HG02623 (cell line): ENCODE measurements around the gene SUPT3H.

Source experiments
- ATAC-seq: cut with Tn5 transposase; IDR thresholded peaks from one replicate; pipeline ENCODE4 v1.9.1; 2021; ENCODE audit warnings: moderate library complexity; ENCODE audit not compliant: unreplicated experiment

The SUPT3H gene

DNA sequence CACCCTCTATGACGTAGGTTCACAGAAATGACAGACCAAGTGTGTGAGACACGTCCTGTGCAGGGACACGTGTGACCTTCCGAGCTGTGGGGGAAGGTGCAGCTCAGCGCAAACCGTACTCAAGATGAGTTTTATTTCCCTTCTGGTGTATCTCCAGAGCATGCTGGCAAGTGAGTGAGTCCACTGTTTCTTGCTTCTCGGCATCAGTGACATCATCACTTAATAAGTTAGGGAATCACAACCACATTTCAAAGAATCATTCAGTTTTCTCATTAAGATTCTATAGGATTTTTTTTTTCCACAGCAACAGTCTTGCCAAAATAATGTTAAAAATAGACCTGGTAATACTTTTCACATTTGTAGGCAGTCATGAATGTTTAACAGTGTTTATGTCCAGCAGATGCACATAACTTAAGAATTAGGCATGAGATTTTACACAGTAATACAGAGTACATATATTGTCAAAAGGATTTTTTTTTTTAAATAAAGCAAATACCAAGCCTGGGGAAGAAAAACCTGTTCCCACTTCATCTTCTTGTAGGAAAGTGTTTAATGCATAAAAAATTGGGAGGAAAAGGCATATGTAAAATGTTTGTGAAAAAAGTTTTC lies 572.4 kb downstream of the SUPT3H start:
- ATAC-seq, result no peak

DNA sequence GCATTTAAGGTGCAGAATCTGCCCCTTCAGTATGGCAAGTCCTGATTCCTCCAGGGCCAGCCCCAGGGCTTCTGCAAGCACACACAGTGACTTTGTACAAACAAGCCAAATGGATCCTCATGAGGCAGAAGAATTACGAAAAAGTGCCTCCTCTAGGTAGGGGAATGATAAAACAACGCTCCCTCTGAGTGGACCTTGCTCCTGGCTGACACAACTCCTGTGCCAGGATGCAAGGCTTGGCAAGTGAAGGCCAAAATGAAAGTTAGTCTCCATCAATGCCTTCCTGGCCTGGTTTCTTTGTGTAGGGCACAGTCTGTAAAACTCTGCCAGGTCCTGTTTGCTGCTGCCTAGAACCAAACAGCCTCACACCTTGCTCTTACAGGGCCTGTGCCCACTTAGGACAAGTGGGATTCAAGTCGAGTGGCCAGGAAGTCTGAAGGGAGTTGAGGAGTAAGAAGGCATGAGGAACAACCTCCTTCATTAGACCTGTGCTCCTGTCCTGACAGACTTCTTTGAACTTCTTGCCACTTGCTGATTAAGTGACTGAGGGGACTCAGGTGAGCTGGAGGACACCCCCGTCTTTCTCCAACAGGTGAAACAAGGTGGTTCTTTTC lies 573.1 kb downstream of the SUPT3H start:
- no peak for ATAC-seq

DNA sequence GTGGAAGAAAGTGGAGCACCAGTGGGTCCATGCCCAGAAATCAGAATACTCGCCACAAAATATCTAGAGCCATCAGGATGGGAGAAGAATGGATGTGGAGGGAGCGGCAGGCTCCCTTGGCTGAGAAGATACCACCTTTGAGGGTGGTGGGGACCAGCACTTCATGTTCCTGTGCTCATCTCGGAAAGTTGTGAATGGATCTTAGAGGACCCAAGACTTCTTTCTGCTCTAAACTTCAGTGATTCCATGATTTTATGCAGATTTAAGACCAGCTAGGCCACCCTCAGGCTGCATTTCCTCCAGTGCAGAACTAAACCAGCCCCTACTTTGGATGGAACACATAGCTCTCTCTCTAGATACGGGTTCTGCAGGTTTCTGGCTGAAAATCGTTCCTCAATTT lies 573.7 kb downstream of the SUPT3H start:
- ATAC-seq, result no peak

DNA sequence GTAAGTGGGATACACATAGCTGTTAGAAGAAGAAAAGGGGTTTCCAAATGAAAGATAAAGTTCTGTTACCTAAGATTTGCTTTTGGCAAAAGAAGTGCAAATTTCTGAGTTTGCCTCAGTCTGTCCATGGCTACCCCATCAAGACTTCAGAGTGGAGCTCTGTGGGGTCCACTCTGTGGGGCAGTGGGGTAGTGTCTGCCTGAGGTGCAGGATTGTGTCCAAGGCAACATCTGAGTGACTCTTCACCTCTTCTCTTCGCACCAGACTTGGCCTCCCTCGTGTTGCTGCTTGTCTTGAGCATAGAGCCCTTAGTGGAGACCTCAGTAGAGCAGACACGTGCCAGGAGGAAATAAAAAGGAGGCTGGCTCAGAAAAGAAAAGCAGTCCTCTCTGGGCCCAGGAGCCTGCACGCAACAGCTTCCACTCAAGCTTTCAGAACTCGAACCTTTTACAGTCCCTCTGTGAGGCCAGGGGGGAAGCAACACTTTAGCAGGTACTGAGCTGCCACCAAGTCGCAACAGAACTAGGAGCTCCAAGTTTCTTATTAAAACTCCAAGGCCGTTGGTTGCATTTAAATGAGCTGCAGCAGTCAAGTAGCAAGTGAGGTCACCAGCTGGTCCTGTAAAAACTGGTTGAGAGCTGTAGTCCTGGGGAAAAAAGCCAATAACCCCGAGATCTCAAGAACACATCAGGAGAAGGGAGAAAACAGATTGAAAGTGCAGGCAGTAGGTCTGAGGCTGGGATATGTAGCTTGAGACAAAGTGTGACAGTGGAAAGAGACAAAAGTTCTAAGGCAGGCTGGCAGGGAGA lies 576.7 kb downstream of the SUPT3H start:
- no peak for ATAC-seq

DNA sequence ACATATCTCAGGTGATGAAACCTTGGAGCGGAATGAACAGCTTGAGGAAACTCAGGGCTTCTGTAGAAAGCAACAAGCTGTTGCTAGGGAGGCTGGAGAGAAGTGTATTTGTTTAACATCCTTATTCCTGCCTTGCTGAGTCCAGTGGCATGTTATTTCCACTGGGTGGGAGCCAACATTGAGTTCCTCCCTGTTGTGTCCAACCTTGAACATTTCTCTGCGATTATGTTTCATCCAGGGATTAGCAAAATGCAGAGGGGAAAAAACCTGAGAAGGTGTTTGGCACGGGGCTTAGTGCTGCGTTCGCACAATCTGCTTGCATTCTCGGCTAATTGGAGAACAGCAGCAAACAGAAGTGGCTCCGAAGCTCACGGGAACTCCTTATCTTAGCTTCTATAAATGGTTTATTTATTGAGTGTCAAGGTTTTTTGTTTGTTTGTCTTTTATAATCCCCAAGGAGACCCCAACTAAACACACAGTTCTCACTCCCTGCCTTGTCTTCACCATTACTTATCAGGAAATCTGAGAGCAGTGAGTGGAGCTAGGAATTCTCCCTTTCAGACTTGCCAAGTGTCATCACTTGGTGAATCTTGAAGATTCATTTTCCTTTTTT lies 577.5 kb downstream of the SUPT3H start:
- ATAC-seq, result no peak

DNA sequence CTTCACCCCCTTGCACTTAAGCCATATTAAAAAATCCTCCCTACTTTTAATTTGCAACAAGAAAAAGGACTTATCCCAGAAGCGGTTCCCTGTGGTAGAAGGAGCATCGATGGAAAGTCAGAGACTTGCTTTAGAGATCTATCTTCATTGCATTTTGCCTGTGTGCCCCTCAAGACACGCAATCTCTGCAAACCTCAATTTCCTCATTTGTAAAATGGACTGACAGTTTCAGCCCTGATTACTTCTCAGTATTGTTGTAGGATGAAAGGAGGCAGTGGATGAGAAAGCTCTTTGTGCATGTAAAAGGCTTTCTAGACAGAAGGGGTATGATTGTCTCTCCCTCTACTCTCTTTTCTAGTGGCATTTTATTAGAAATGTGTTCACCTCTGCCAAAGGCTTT lies 580.0 kb downstream of the SUPT3H start:
- no peak for ATAC-seq

DNA sequence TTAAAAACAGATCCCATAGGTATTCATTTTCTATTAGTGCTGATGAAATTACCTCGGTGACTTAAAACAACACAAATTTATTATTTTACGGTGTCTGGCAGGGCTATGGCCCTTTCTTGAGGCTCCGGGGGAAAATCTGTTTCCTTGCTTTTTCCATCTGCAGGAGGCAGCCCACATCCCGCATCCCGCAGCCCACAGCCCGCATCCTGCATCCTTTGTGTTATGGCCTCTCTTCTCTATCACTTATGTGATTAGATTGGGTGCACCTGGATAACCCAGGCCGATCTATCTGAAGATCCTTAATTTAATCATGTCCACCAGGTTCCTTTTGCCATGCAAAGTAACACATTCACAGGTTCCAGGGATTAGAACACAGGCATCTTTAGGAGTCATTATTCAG lies 582.4 kb downstream of the SUPT3H start:
- no peak for ATAC-seq

DNA sequence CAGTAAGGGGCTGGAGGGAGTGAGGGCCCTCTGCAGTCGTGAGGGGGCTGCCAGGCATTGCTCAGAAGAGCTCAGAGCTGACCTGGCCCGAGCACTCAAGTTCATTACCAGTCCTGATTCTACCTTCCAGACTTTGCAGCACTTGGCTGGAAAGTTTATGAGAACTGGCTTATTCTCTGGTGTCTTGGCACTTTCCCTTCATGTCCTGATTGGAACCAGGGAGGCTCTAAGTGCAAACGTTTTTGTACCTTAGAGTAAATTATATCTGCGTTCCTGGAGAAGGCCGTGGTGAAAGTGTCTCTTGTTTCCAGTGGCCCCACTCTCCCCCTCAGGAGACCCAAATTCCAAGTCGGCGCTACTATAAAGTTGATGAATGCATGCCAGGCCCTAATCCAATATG lies 587.9 kb downstream of the SUPT3H start:
- ATAC-seq, result no peak

DNA sequence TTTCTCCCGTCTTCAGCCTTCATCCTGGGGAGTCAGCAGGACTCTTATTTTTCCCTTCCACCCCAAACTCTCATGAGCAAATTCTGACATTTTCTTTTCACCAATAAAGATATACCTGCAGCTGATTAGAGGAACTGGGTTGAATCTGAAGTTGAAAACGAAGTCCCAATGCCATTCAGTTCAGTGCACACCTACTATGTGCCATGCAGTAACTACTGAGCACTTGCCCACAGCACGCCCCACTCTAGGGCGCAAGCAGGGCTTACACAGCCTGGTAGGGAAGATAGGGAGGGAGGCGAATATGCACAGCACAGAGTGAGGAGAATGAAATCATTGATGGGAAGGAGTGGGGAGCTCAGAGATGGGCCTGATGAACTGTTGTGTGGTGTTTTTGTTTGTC lies 588.7 kb downstream of the SUPT3H start:
- no peak for ATAC-seq

DNA sequence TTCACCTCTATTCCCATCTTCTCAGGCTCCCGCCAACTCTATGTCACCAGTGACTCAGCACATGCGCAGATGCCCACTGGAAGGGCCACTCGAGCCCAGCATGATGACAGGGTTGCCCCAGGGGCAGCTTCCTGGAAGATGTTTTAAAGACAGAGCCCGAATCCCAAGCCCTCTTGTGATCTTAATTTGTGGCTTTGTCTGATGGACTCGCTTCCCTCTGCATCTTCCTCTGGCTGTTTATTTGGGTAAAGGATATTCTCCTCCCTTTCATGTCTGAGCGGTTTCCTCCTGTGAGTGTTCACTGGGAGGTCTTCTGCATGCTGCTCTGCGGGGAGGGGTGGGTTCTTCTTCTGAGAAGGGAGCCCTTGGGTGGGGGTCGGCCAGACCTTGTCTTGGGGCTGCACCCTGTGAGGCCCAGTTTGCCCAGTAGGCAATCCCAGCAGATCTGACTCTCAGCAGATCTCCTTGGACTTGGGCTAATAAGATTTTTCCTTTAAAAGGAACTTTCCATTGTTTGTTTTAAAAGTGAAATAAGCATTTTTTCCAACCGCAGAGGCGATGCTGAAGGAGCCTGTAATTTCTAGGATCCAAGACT lies 589.2 kb downstream of the SUPT3H start:
- no peak for ATAC-seq

DNA sequence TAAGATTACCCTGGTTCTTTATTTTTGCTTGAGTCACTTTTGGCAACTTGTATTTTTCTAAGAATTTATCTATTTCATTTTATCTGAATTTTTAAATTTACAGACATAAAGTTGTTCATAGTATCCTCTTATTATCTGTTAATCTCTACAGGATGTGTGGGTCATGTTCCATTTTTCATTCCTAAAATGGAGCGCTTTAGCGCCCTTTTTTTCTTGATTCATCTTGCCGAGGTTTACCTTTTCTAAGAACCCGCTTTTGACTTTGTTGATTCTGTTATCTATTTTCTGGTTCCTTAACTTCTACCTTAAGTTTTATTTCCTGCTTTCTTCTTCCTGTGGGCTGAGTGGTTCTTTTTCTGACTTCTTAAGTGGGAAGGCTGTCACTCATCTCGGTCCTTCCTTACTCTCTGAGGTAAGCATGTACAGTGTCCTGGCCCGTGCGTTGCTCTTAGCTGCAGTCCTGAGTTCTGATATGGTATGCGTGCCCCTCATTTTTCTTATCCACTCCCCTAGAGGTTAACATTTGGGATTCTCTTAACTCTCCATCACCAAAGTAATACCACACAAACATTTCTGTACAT lies 590.4 kb downstream of the SUPT3H start:
- no peak for ATAC-seq

DNA sequence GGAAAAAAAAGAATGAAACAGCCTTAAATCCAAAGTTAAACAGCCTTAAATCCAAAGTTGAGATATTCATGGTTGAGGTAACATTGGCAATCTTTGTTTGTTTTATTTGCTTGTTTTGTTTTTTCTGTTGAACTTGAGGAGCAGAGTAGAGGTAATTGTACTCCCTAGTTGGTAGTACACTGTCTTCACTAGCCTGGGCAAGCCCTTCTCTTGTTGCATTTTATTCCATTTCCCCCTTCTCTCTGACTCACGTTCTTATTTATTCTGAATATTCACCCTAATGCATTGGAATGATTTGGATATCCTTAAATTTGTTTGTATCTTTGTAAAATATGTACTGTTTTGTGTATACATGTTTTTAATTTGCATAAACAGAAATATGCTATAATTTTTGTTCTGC lies 592.6 kb downstream of the SUPT3H start:
- no peak for ATAC-seq

DNA sequence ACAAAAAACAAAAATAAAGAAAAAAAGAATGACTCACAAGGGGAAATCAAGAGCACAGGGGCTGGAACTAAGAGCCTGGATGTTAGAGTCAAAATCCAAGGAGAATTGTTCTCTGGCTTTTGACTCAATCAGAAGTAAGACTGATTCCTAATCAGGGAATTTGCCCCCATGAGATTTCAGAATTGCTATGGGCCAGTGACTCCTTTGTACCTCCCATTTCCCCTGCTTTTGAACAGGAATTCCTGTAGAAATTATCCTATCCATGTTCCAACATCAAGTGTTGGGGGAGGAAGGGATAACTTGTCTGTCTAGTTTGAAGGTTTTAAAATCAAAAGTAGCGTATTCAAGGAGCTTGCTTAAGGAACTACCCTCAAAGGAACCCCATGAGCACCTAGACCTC lies 593.5 kb downstream of the SUPT3H start:
- no peak for ATAC-seq

DNA sequence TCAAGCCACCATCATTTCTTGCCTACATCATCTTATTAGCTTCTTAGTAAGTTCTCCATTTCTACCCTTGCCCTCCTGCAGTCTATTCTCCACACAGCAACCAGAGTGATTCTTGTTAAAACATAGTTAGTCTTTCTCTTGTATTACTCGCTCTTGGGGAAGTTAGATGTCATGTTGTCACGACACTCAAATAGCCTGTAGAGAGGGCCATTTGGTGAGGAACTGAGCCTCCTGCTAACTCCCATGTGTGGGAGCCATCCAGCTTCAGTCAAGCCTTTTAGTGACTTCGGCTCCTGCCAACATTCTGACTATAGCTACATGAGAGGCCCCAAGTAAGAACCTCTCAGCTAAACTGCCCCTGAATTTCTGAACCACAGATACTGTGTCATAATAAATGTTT lies 594.8 kb downstream of the SUPT3H start:
- ATAC-seq, result no peak

DNA sequence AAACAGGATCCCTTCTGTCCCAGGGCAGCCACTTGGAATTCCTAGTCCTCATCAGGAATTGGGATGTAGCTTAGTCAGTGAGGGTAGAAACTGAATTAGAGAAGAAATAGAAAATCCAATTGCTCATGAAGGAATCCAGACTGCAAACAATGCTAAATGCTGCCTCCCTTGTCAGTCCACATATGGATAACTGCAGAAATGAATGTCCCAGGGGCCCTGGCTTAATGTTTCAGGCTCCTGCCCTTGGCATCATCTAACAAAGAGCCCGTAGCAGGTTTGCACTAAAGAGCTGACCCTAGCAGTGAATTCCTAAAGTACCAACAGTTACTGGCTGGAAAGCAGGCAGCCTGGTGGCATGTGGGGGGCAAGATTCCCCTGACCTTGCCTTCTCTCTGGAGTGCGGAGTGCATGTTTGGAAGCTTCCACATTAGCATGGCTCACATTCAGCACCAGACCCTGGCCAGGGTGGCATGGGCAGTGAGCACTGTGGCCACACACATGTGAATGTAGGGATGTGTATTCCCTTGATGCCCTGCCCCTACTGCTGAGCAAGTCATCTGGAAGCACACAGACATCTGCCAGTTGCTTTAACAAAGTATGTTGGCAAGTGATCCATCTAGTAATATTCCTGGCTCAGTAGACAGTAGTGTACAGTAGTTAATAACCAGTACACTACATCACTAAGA lies 595.7 kb downstream of the SUPT3H start:
- ATAC-seq, result no peak

DNA sequence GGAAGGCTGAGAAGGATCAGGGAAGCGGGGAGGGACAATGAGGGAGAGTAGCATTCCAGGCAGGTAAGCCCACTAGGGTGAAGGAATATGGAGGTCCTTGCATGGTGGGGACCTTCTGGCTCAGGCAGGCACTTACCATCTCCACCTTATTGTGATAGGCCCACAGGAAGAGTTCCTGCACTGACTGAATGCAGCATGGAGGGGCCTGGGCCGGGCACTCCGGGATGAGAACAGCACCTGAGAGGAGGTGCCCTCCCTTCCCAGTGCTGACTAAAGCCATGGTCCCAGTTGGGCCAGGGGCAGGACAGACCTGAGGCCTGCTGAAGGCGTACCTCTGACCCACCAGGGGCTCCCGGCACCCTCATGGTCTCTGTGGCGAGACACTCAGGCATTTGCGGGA lies 597.6 kb downstream of the SUPT3H start:
- no peak for ATAC-seq

DNA sequence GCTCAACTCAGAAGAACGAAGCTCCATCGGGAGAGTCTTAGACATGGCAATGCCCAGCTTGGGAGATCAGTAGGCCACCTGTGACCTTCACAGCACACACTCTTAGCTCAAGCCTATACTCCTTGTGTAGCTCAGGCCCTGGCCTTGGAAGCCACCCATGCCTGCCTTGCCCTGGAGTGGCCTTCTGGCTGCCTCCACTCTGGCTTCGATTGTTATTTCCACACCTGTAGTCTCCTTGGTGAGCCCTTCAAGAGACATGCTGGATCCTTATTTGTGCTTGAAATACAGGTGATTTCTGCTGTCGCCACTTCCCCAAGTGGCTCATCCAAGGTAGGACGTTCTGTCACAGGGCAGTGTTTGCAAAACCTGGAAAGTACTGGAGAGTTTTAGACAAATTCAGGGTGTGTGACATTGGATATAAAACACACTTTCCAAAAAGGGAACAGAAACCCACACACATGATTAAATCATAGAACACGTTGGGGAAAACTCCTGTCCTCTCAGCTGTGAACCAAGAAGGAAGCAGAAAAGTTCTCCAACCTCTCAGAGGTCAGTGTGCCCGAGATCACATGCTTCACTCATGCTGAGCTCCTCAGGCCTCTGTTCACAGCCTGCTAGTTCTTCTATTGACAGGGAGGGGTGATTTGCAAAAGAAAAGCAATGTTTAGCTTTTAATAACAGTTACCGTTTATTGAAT lies 598.5 kb downstream of the SUPT3H start:
- ATAC-seq, result no peak
